GM11168 (cell line): ENCODE data around the gene MLC1.

Source experiments
- in situ Hi-C: fragments of 300-500 bp; cut with MboI; formaldehyde crosslinking; loops from one replicate; pipeline ENCODE4 v1.12.0; 2022; ENCODE audit warnings: low sequenced_read_pairs; ENCODE audit not compliant: unreplicated experiment

Gene MLC1

DNA sequence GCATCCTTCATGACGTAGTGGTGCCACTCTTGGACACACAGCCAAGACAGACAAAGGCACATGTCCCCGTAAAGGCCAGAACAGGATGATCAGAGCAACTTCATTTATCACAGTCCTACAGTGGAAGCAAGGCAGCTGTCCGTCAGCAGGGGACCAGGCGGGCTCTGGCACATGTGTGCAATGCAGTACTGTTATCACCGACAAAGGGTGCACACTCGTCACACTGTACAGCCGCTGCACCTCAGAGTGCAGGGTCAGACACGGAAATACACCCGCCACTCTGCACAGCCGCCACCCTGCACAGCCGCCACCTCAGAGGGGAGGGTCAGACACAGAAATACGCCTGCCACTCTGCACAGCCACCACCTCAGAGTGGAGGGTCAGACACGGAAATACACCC, 59.2 kb downstream of the MLC1 start:
- in situ Hi-C loops: loop anchor here (5.0 to 25.0 kb wide), 3 partner anchors 94 to 1939 kb away; no protein-coding TSS in a partner anchor

DNA sequence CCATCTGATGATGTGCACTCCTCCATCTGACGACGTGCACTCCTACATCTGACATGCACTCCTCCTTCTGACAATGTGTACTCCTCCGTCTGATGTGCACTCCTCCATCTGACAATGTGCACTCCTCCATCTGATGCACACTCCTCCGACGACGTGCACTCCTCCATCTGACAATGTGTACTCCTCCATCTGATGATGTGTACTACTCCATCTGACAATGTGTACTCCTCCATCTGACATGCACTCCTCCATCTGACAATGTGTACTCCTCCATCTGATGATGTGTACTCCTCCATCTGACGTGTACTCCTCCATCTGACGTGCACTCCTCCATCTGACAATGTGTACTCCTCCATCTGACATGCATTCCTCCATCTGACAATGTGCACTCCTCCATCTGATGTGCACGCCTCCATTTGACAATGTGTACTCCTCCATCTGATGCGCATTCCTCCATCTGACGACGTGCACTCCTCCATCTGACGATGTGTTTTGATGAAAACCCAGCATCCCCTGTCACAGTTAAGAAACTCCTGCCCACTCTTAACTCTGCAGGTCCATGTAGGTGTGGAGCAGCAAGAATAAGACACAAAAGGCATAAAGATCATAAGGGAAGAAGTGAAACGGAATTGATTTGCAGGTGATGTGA, 62.9 kb downstream of the MLC1 start:
- in situ Hi-C loops: no loop called here

DNA sequence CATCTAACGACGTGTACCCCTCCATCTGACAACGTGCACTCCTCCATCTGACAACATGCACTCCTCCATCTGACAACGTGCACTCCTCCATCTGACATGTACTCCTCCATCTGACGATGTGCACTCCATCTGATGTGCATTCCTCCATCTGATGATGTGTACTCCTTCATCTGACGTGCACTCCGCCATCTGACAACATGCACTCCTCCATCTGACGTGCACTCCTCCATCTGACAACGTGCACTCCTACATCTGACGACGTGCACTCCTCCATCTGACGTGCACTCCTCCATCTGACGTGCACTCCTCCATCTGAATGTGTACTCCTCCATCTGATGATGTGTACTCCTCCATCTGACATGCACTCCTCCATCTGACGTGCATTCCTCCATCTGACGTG, 64.6 kb downstream of the MLC1 start:
- in situ Hi-C loops: no loop called here

DNA sequence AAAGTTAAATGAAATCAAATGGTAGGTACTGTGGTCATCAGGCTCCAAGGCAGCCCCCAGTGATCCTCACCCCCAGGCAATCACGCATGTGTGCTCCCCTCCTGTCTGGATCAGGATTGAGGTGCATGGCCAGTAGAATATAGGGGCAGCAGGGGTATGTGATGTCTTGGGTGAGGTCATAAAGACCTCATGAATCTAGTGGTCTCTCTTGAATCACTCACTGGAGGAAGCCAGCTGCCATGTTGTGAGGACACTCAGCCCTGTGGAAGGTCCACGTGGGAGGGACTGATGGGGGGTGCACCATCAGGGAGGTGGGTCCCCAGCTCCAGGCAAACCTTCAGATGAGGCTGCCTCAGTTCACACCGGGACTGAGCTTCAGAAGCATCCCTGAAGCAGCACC, 65.9 kb downstream of the MLC1 start:
- in situ Hi-C loops: no loop called here

DNA sequence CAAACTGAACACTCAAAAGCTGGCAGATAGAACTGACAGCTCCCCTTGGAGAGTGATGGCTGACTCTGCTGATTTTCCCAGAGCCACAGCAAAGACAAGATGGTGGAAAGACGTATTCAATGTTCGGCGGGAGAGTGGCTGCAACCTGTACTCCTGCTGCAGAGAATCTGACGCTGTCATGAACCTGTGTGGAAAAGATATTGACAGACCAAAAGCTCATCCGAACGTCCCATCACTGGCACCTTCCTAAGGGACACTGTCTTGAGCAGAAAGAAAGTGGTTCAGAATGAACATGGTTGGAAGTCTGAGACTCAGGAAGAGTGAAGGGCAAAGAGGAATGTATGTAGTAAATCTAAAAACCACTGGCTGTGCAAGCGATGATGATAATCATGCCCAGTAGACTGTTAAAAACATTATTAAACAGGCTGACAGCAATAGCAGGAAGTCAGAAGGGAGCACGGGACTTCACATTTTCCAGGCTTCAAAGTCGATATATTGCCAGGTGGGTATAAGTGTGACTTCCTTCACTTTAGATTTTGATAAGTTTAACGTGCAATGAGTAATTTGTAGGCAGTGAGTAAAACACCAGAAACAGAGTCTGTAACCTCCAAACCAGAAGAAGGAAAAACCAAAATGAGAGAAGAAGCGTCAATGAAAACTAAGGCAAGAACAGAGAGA, 66.5 kb downstream of the MLC1 start:
- in situ Hi-C loops: no loop called here

DNA sequence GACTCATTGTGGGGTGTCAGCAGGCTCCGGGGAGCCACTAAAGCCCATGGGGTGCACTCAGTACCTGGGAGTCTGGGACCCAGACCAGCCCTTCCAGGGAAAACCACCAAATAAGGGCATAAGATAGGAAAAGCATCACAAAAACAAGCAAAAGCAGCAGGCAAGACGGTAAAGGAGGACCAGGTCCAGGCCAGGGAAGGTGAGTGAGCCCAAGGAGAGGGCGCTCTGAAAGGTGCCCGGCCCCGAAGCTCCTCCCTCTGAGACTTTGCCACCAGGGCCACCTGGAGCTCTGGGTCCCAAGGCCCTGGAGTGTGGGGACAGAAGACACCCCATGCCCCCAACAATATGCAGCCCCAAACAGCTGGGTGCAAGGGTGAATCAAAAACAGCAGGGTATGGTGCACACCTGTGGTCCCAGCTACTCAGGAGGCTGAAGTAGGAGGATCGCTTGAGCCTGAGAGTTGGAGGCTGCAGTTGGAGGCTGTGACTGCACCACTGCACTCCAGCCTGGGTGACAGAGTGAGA, 67.5 kb downstream of the MLC1 start:
- in situ Hi-C loops: no loop called here

DNA sequence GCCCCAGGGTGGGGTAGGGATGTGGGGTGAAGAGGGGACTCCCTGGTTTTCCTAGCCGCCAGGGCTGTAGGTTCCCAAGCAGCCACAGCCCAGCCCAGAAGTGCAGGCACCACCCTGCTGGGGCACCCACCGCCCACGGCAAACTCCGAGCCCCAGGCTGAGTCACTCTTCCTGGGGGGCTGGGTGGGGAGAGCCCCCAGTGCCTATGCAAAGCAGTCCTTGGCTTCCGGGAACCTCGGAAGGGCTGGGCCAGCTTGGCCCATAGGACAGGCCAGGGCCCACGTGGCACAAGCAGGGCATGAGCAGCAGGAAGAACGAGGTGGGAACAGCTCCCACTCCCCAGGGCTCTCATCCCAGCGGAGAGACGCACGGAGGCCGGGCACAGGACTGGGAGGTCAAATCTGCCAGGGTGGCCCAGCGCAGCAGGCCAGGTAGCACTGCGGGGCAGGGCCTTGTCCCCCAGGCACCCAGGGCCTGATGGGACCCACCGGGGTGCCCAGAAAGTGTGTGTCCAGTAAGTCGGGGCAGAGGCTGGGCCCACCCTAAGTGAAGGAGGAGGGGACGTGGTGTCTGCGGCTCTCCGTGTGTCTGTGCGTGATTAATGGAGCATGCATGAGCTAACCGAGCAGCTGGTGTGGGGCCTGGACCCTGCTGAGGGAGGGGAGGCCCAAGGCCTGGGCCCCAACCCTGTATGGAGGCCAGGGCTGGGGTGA, 68.1 kb downstream of the MLC1 start:
- in situ Hi-C loops: no loop called here

DNA sequence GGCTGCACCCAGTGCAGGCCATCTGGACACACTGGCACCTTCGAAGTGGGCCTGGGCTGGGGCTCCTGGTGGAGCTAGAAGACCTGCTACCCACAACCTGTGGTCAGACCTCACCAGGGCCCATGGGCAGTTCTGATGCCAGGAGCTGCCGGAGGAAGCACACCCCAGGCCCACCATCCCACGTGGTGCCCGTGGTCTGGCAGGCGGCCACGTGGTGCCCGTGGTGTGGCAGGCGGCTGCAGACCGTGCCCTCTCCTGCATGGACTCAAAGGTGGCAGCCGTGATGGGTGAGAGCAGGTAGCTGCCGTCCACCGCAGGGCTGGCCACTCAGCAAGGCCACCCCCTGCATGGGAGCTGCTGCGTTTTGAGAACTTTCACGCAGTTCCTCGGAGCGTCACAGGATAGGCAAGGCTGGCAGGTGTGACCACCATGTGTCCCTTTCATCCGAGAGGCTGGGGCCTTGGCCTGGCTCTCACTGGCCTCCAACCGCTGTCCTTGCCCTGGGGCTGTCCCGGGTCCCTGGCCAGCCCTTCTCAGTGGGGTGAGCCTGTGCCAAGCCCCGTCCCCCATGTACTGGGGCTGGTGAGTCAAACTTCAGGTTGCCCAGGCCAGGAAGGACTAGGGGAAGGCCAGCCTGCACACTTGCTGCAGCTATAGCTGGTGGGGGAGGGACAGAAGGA, 68.8 kb downstream of the MLC1 start:
- in situ Hi-C loops: no loop called here

DNA sequence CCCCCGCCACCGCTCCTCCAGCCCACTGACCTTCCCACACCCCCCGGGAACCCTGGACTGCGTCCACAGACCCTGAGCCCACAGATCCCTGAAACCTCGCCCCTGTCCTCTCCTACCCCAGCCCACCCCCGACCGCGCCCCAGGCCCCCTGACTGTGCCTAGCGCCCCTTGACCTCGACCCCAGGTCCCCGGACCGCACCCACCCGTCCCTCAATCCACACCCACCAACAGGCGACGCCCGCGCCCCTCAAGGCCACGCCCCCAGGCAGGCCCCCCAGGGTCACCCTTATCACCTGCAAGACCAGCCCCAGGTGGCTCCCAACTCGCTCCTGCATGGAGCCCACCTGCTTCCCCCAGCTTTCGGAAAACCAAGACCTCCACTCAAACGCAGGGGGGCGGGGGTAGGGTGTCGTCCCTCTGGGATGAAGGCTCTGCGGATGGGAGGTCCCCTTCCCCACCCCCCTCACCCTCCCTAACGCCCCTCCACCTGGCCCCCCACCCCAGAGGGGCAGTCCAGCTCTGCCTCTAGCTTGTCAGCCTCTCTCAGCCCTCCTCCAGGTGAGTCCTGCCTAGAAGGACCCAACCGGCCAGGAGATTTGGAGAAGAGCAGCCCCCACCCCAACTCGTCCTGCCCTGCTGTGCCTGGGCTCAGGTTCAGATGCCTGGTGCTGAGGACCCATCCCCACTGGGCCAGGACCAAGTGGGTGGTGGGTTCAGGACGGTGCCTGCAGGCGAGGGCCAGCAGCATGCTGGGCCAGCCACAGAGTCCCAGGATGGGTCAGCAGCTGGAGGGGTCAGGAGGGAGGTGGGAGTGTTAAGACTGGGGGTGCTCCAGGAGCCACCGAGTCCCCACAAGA, 69.5 kb downstream of the MLC1 start:
- in situ Hi-C loops: no loop called here

DNA sequence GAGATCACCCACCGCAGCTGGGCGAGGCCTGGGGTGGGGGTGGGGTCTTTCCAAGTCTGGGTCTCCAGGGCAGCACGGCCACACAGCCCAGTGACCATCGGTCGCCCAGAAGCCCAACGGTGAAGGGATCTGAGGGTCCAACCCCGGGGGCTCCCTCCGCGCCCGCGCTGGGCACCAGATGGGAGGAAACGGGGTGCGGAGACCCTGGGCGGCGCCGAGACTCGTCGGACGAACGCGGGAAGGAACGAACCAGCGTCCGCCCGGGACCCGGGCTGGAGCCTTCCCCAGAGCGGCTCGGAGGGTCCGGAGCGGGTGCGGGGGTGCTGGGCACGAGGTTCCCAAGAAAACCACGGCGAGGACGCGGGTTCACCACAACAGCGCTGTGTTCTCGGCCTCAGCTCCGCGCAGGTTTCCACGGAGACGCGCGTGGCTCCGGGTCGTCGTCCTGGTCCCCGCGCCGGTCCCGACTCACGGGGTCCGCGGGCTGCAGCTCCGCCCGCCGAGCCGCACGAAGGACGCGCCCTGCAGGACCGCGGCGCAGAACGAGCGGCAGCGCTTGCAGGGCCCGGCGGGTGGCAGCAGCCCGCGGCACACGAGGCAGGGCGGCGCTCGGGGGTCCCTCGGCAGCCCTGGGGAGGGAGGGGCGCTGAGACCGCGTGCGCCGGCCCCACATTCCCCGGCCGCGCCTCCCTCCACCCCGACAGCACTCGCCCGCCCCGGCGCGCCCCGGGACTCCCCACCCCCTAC, 70.4 kb downstream of the MLC1 start:
- in situ Hi-C loops: no loop called here

DNA sequence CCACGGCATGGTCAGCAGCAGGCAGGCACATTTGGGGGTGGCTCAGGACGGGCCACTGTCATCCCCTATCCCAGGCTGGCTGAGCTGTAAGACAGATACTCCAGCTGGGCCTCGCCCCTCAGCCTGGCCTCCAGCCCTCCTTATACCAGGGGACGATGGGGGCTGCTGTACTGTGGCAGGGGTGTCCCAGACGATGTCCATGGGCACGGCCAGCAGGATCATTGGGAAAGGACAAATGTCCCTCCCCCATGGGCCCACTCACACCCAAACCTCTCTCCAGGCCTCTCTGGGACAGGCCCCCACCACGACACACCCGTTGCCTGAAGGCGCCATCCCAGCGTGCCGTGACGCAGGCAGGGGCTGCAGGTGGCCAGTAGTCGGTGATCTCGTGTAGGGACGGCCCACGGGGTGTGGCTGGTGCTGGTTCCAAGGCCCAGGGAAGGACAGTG, 71.1 kb downstream of the MLC1 start:
- in situ Hi-C loops: no loop called here

DNA sequence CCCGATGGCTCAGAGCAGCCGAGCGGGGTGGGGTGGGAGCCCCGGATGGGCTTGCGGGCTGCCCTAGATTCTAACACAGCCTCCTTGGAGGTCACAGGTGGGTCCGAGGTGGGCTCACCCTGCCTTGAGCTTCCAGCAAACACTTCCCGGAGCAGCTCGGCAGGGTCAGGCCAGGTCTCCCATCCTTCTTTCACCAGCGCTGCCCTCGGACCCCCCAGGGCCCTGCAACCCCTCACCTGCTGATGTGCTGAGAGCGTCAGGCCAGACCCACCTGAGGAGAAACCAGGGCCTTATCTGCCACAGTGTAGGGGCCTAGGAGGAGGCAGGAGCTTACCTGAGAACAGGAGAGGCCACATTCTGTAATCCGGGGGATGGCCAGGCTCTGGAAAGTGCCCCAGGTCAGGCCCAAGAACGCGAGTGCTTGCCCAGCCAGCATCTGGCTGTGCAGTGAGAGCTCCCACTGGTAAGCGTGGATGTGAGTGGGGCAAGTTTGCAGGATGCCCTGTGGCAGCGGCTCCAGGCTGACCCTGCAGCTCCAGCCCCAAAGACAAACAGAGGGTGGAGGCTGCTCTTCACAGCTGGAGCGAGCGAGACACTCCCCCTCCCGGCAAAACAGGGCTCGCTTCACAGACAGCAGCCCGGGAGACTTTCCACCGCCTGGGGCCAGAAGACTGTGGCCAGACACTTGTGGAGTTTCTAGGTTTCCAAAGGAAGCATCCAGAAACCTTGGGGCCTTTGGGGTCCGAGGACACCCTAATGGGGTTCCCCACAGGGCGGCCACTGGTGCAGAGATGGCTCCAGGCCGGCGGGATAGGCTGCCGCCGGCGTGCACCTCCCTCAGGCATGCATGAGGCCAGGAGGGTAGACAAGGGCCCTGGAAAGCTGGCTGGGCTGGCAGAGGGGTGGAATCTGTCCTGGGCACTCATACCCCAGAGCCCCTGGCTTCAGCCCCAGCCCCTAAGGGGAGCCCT, 72.7 kb downstream of the MLC1 start, which contains the start of gene IL17REL:
TSS of gene IL17REL (minus strand) at position 555 of the 971 bp plus-strand sequence. CDS start at position 436, 119 bp downstream.
- in situ Hi-C loops: no loop called here

DNA sequence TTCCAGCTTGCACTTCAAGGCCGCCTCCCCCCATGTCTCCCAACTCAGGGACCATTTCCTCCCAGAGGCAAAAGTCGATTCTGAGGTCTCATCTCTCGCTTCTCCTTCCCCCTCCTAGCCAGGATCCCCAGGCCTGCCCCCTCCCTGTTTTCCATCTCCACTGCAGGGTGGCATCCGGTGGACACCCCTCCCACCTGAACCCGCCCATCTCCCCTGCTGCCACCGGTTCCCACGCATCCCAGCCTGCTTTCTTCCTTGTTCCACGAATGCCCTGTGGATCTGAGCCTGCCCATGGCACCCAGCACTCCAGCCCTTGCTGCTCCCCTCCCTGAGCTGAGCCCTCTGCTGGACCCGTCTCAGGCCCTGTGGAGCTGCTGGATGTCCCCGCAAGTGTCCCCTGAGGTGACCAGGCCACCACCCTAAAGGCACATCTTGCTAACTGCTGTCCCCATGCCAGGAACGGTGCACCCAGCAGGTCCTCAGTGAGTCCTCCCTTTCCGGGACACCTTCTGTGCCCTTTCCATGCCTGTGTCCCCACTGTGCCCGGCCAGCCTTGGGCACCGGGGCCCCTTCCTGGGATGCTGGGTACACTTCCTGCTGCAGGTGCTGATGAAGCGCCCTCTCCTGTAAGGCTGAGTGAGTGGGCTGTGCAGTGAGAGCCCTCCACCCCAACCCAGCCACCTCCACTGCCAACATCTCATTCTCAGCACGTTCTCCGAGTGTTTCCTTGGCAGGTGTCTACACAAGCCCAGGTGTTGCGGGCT, 73.6 kb downstream of the MLC1 start:
- in situ Hi-C loops: no loop called here

DNA sequence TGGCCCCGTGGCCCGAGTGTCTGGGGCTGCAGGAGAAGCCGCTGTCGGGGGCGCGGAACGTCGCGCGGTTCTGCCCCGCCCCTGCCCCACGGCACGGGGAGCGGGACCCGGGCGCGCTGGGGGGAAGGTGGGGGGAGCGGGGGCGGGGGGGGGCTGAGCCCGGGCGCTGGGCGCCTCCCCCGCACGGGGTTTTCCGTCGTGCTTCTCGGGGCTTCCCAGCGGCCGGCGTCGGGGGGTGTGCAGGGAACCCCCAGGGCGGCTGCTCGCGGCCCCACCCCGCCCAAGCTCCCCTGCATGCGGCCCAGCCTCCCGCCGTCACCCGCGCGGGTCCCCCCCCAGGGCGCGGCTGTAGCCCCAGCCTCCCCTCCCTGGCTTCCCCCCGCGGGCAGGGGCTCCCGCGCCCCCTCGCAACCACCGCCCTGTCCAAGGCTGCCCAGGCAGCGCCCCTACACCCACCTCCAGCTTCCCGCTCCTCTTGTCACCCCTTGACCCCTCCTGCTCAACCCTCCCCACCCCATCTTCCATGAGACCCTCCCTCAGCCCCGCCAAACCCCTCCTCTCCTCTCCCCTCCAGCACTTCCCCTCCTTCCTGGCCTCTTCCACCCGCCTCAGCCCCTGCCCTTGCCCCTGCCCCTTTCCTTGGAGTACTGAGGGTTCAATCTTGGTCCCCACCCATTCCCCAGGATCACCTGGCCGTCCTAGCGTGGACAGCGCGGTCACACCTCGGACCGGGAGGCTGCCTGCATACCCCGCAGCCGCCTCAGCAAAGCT, 74.4 kb downstream of the MLC1 start:
- in situ Hi-C loops: no loop called here

DNA sequence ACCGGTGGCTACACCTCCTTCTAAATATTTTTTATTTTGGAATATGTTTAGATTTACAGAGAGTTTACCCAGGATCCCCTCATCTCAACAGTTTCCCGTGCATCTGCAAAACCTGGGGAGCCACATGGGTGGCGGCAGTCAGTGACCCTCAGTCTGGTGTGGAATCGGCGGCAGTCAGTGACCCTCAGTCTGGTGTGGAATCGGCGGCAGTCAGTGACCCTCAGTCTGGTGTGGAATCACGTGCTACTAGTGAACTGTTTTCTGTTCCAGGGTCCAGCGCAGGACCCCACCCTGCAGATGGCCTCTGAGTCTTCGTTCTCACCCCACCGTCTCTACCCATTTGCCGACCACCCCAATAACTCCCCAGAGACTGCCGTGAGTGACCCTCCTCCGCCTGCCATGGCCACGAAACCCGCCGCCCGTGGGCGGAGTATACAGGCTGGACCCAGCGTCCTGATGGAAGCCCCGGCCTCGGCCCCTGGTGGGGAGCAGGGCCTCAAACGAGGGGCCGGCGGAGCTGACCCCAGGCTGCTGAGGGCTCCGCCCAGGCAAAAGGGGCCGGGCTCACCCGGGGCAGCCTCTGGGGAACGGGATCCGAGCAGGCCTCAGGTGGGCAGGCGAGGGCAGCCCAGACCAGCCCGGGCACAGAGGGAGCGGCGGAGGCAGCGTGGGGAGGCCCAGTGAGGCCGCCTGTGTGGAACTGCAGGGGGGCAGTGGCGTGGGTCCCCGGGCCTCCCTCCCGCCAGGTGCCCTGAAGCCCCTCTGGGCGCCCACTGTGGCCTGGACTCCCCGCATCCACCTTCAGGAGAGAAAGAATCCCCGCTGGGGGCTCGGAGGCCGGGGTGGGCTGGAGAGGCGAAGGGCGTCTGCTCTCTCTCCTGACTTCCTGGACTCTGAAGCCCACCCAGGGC, 75.2 kb downstream of the MLC1 start:
- in situ Hi-C loops: no loop called here
